SK-N-SH (cell line): ENCODE measurements around the gene NEUROD1.

Source experiments
- CTCF ChIP-seq: fragments of 200-600 bp; sonication (generic); IDR thresholded peaks from 2 replicates; pipeline ENCODE4 v1.6.1; 2017; ENCODE audit warnings: antibody characterized with exemption, mild to moderate bottlenecking, moderate library complexity
- EP300 ChIP-seq, 2 experiments: IDR thresholded peaks; 2 replicates each; pipeline versions ENCODE4 v1.4.0 to v1.6.1; 2012; ENCODE audit warnings: borderline replicate concordance in 1 of 2, low read depth in 1 of 2, low read length in 1 of 2
- EZH2phosphoT487 ChIP-seq: fragments of 200-600 bp; sonication (generic); IDR thresholded peaks from 2 replicates; pipeline ENCODE4 v1.6.1; 2017; ENCODE audit warnings: low read depth, mixed run types, mild to moderate bottlenecking, antibody characterized with exemption, moderate library complexity, borderline replicate concordance
- FOXM1 ChIP-seq: IDR thresholded peaks from 2 replicates; pipeline ENCODE4 v1.4.0; 2012; ENCODE audit warnings: low read depth, mild to moderate bottlenecking
- JUND ChIP-seq: IDR thresholded peaks from 2 replicates; pipeline ENCODE4 v1.4.0; 2012
- MXI1 ChIP-seq: IDR thresholded peaks from 2 replicates; pipeline ENCODE4 v1.6.1; 2012; ENCODE audit warnings: mild to moderate bottlenecking, low read depth, low read length, improper control_type of control experiment

GRCh38 chr2:181657379-181657778, 22.9 kb downstream of the NEUROD1 start:
- TF ChIP-seq CTCF (no peak), JUND (no peak), MXI1 (no peak), FOXM1 (no peak), EP300 (IDR thresholded peaks at IDR 0.05; ENCODE audit: borderline replicate concordance in 1 of 2, low read depth in 1 of 2, low read length in 1 of 2) (no peak), EZH2phosphoT487 (no peak)
